Tibial nerve (tissue), 3 donors: Measurements from ENCODE around the gene SLC43A1.

Experiments used
- POLR2A ChIP-seq, 2 donors: fragments of 450-650 bp; IDR thresholded peaks; one replicate each; pipeline ENCODE4 v1.6.1; 2017; ENCODE audit warnings: antibody characterized with exemption in 2 of 2, mild to moderate bottlenecking in 2 of 2, moderate library complexity in 2 of 2
- TF ChIP-seq, protein P1 (sequence below), 5 experiments: fragments of 200-600 bp in 3 of 5; fragments of 450-650 bp in 2 of 5; sonication (generic) in 3 of 5; IDR thresholded peaks; one replicate each; pipeline ENCODE4 v1.5.1; 2016 to 2019; ENCODE audit warnings: antibody characterized with exemption in 5 of 5, mild to moderate bottlenecking in 3 of 5, moderate library complexity in 2 of 5

DNA sequence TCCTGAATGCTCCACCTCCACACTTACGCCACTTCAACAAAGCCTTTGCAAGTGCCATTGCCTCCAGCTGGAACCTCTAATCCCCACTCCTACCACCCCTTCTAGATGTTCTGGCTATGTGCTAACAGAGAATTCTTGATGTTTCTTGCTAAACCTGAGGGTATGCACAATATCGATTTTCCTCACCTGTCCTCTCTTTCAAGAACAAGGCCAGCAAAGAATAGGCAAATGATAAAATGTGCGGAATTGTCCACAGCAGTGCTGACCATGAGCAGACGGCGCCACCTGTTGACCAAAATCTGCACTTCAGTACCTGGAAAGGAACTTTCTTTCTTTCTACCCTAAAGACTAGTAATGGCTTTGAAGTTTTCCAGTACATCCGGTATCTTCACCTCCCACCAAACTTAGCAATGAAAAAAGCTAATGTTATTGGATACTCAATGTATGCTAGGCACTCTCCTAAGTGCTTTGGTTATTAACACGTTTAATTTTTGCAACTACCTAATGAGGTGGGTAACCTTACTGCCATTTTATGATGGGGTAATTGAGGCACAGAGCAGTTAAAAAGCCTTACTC is 11.6 kb upstream of the SLC43A1 start:
- TF ChIP-seq, protein P1, sequence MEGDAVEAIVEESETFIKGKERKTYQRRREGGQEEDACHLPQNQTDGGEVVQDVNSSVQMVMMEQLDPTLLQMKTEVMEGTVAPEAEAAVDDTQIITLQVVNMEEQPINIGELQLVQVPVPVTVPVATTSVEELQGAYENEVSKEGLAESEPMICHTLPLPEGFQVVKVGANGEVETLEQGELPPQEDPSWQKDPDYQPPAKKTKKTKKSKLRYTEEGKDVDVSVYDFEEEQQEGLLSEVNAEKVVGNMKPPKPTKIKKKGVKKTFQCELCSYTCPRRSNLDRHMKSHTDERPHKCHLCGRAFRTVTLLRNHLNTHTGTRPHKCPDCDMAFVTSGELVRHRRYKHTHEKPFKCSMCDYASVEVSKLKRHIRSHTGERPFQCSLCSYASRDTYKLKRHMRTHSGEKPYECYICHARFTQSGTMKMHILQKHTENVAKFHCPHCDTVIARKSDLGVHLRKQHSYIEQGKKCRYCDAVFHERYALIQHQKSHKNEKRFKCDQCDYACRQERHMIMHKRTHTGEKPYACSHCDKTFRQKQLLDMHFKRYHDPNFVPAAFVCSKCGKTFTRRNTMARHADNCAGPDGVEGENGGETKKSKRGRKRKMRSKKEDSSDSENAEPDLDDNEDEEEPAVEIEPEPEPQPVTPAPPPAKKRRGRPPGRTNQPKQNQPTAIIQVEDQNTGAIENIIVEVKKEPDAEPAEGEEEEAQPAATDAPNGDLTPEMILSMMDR (IDR thresholded peaks at IDR 0.05) = peak; percentile 85 to 91 (median 87)
- no peak for TF ChIP-seq POLR2A (IDR thresholded peaks at IDR 0.05)
